Testis (tissue), 3 donors: Measurements from ENCODE around the gene MYMX. TPM values are rescaled to one million over a fixed set of nuclear protein-coding genes. Genes with fewer than 3 reads are reported as not detected.

Experiments
- DNase-seq: peaks from one replicate; pipeline ENCODE4 v3.0.0-alpha.2; 2019
- H3K27ac ChIP-seq, 2 donors: fragments of 200-600 bp; sonication (generic); one replicate each; pipeline ENCODE4 v1.5.1; 2019
- H3K27me3 ChIP-seq: fragments of 200-600 bp; sonication (generic); one replicate; pipeline ENCODE4 v1.5.1; 2019
- H3K36me3 ChIP-seq: fragments of 200-600 bp; sonication (generic); one replicate; pipeline ENCODE4 v1.5.1; 2017; ENCODE audit warnings: low read depth; ENCODE audit errors: missing control alignments
- H3K4me1 ChIP-seq: fragments of 200-600 bp; sonication (generic); one replicate; pipeline ENCODE4 v1.5.1; 2019
- H3K4me3 ChIP-seq, 2 donors: fragments of 200-600 bp; sonication (generic); one replicate each; pipeline ENCODE4 v1.5.1; 2017 to 2019
- H3K9me3 ChIP-seq: fragments of 200-600 bp; sonication (generic); one replicate; pipeline ENCODE4 v1.5.1; 2017
- POLR2A ChIP-seq: fragments of 450-650 bp; IDR thresholded peaks from one replicate; pipeline ENCODE4 v1.6.1; 2017; ENCODE audit warnings: antibody characterized with exemption, mild to moderate bottlenecking, moderate library complexity
- WGBS, 2 donors: methylation state at CpG; one replicate each; pipeline ENCODE4 v1.1.5; 2018; 5-methylcytosine and 5-hydroxymethylcytosine counted together
- intact Hi-C: fragments of 100-400 bp; cut with DNase I; formaldehyde crosslinking; loops from one replicate; pipeline ENCODE4 v1.15.1; 2023; ENCODE audit warnings: low total_unique reads
- polyA plus RNA-seq: library from polyadenylated mRNA; stranded (reverse); fragments of 350-450 nt; fragmentation: Illumina TruSeq; extraction: RNeasy Lipid Tissue Mini Kit (QIAGEN cat#74804); gene quantifications from one replicate; pipeline ENCODE4 v1.2.3, GENCODE V29; 2014; ENCODE audit warnings: low read depth, low replicate concordance; ENCODE audit not compliant: insufficient read depth
- total RNA-seq, 2 donors: library from RNA; depleted of rRNA; stranded (reverse); fragments of >200 nt; gene quantifications; one replicate each; pipeline ENCODE4 v1.2.3, GENCODE V29; 2016
- TF ChIP-seq, protein P1 (sequence below), 3 experiments: fragments of 450-650 bp in 2 of 3; fragments of 200-600 bp in 1 of 3; sonication (generic) in 1 of 3; IDR thresholded peaks; one replicate each; pipeline ENCODE4 v1.5.1; 2016 to 2019; ENCODE audit warnings: antibody characterized with exemption in 3 of 3, mild to moderate bottlenecking in 2 of 3, moderate library complexity in 1 of 3

MYMX gene
- total and polyA plus RNA-seq, 3 donors from 2014 or later = 0.73 to 0.87 TPM; not detected in 1

DNA sequence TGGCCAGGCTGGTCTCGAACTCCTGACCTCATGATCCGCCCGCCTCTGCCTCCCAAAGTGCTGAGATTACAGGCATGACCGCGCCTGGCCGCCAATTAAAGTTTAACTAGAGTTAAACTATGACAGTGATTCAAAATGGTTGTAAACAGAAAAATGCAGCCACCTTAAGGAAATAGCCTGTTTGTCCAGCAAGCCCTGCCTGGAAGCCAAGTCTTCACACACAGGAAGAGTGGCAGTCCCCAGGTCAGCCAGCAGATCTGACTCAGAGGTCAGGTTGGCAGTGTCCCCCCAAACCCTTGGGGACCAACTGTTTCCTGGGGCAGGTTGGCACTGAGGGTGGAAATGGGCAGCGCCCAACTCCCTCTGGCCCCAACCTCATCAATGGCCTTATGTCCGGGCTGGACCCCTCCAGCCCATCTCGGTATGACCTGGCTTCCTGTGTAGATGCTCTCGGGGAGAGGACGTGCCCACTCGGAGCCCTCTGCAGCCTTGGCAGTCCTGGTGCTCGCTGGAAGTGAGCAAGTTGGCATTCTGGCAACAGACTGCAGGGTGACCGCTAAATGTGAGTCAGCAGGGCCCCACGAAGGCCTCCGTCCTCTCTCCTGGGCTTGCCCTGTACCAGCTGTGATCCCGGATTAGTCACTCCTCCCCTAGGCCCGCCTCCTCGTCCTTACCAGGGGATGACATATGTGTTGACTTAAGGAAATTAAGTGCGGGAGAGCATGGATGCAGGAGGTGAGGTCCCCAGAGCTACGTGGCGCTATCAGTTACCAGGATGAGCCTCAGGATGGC lies 20.5 kb downstream of the MYMX start:
- peak; percentile 87 for DNase-seq
- 34 to 37% methylated on average over 16 to 22 of the region's 22 CpGs for WGBS, 2 donors
- Histone ChIP-seq H3K4me1 (peaks cover 30% of the 10 kb centered on the region), H3K36me3 (no peaks in the 10 kb centered on the region), H3K4me3 (peak overlapping the region; percentile 67 to 68), H3K9me3 (no peaks in the 10 kb centered on the region), H3K27ac (peak overlapping the region; percentile 94 to 98), H3K27me3 (no peaks in the 10 kb centered on the region)
- no peak for TF ChIP-seq POLR2A
- TF ChIP-seq, protein P1, sequence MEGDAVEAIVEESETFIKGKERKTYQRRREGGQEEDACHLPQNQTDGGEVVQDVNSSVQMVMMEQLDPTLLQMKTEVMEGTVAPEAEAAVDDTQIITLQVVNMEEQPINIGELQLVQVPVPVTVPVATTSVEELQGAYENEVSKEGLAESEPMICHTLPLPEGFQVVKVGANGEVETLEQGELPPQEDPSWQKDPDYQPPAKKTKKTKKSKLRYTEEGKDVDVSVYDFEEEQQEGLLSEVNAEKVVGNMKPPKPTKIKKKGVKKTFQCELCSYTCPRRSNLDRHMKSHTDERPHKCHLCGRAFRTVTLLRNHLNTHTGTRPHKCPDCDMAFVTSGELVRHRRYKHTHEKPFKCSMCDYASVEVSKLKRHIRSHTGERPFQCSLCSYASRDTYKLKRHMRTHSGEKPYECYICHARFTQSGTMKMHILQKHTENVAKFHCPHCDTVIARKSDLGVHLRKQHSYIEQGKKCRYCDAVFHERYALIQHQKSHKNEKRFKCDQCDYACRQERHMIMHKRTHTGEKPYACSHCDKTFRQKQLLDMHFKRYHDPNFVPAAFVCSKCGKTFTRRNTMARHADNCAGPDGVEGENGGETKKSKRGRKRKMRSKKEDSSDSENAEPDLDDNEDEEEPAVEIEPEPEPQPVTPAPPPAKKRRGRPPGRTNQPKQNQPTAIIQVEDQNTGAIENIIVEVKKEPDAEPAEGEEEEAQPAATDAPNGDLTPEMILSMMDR (IDR thresholded peaks at IDR 0.05) = no peak
- intact Hi-C loops = loop anchor here (10.0 kb wide), 1 partner anchor 62 kb away; no protein-coding TSS in a partner anchor

DNA sequence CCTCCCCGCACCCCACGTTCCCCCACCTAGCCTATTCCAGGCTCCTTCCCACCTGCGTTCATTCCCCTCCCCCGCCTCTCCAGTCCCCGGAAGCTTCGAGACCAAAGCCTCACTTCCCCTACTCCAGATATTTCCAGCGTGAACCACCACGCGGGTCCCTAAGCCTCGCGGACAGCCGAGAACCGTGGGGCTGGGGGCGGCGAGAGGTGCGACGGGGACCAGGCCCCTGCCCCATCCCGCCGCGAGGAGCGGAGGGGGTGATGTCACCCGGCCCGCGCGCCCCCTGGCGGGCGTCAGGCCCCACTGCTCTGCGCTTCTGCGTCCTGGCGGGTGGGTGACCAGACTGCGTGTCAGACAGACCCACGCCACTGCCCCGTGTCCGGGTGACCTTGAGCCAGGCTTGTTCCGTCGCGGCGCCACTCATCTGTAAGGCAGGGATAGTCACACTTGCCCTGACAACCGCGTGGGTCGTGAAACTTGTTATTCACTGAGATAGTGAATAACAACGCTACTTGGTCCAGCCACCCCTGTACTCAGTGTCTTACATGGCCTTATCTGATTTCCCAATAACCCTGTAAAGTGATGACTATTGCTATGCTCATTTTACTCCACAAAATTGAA lies 21.2 kb downstream of the MYMX start:
- peak; percentile 85 for DNase-seq
- Histone ChIP-seq H3K27me3 (no peaks in the 10 kb centered on the region), H3K9me3 (no peaks in the 10 kb centered on the region), H3K27ac (peak overlapping the region; percentile 94 to 98), H3K4me1 (peaks cover 30% of the 10 kb centered on the region), H3K36me3 (no peaks in the 10 kb centered on the region), H3K4me3 (peak overlapping the region; percentile 67 to 68)
- 1% methylated on average over 15 to 40 of the region's 42 CpGs for WGBS, 2 donors
- TF ChIP-seq, protein P1 (IDR thresholded peaks at IDR 0.05) = peak; percentile 99 to 100 (median 99)
- no peak for TF ChIP-seq POLR2A
- intact Hi-C loops = loop anchor here (10.0 kb wide), 1 partner anchor 63 kb away; no protein-coding TSS in a partner anchor

DNA sequence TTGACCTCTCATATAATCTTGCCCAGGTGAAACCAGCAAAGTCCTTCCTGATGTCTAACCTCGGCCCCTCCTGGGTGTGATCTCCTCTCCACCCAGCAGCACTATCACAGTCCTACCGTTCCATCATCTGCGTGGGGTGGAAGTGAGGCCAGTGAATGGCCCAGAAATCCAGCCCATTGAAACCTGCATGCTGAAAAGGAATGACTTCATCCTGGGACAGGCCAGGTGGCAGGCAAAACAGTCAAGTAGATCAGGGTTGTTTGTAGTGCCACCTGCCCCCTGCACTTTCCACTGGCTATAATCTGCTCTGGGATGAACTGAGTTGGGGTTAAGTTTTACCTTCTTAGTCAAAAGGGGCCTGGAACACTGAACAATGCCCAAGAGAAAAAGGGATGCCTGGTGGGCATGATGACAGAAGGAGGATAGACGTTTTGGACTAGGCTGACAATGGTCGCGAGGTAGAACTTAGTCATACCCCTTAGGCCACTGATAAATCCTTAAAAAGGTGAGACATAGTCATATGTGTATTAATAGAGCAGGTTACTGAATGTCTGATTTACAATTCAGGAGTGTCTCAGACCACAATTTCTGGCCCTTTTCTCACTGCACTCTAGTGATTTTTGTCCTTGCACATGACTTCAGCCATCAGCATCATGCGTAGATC lies 22.1 kb downstream of the MYMX start:
- Histone ChIP-seq H3K27ac (no peak overlapping the region), H3K36me3 (no peaks in the 10 kb centered on the region), H3K9me3 (no peaks in the 10 kb centered on the region), H3K4me1 (peaks cover 23% of the 10 kb centered on the region), H3K27me3 (no peaks in the 10 kb centered on the region), H3K4me3 (no peak overlapping the region)
- WGBS, 2 donors = 83 to 84% methylated on average over 7 of the region's 7 CpGs
- intact Hi-C loops = loop anchor here (10.0 kb wide), 1 partner anchor 64 kb away; no protein-coding TSS in a partner anchor
- TF ChIP-seq POLR2A = no peak
- TF ChIP-seq, protein P1 (IDR thresholded peaks at IDR 0.05) = no peak
- DNase-seq = no peak

DNA sequence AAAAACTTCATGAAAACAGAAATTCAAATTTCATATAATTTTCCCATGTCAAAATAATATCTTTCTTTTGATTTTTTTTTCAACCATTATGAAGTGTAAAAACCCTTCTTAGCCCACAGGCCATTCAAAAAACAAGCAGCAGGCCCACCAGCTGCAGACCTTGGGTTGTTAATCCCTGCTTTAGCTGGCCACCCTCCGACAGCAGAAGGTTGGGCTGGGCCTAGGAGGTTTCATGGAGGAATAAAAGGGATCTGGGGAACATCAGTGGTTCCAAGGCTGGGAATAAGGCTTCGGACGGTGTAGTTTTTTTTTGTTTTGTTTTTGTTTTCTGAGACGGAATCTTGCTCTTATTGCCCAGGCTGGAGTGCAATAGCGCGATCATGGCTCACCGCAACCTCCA lies 26.6 kb downstream of the MYMX start:
- Histone ChIP-seq H3K27ac (no peak overlapping the region), H3K27me3 (no peaks in the 10 kb centered on the region), H3K9me3 (no peaks in the 10 kb centered on the region), H3K4me3 (no peak overlapping the region), H3K36me3 (no peaks in the 10 kb centered on the region), H3K4me1 (peaks cover 4% of the 10 kb centered on the region)
- TF ChIP-seq, protein P1 (IDR thresholded peaks at IDR 0.05) = no peak
- no peak for TF ChIP-seq POLR2A
- DNase-seq = no peak
- 93 to 94% methylated on average over 7 of the region's 7 CpGs for WGBS, 2 donors
- intact Hi-C loops = no loop called here
